NCI-H2029 (cell line): ENCODE measurements around the gene HSDL2.
"Not testable (repeated sequence)": the region's sequence is repeated elsewhere in the genome, so short reads cannot be mapped to it uniquely, and the experiment has no call there.

ENCODE experiments used
- DNase-seq: peaks from one replicate; lab custom pipeline; 2025; lab: John Stamatoyannopoulos, UW

Gene HSDL2

DNA sequence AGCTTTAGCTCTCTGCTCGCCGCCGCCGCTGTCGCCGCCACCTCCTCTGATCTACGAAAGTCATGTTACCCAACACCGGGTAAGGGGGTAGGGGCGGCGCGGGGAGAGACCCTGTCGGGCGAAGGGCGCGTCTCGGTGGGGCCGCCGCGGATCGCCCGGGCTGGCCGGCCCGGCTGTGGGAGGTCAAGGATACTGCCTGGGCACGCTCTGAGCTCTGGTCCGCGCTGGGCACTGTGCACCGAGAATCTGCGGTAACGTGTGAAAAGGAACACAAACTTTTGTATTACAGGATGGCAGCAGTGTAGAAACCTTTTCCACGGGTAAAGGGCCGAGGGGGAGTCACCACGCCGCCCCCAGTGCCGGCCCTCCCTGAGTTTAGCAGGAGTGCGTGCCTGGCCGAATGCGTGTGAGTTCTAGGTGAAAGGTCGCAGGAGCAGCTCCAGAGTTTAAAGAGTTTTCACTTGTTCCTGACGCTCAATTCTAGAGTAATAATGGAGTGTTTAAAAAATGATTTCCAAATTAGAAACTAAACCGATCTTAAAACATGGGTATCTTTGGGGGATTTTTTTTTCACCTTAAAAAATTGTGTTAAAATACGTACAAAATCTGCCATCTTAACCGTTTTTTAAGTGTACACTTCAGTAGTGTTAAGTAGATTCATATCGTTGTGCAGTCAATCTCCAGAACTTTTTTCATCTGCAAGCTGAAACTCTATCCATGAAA is at the start of gene HSDL2:
Gene HSDL2 (plus strand): TSS at position 7 of the 723 bp plus-strand sequence. CDS start 56 bp downstream, at position 63.
- no peak for DNase-seq

DNA sequence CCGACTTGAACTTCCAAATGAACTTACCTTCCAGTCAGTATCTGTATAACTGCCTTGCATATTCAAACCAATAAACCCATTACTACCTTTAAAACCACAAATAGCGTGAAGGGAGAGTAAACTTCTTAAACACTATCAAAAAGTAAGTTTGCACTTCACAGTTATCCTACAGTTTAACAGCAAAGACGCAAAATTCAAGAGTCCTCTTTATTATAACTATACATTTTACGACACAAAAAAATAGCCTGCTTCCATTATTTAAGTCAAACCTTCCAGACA is 48.3 kb upstream of the HSDL2 start:
- no peak for DNase-seq

DNA sequence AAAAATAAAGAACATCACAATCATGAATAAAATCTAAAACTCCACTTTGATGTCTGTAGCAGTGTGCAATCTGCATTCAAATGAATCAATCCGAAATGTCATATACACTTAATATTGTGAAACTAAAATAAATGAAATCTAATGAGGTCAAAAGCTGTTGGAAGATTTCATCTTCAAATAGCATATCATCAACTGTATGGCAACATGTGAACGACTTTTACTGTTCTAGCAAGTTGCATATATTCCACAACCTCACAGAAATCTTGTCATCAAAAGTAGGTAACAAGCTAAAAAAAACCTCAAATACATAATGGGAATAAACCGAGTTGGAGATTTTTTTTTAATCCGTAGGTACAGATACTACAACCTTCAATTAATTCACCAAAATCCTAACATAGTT is 47.7 kb upstream of the HSDL2 start:
- DNase-seq = no peak

DNA sequence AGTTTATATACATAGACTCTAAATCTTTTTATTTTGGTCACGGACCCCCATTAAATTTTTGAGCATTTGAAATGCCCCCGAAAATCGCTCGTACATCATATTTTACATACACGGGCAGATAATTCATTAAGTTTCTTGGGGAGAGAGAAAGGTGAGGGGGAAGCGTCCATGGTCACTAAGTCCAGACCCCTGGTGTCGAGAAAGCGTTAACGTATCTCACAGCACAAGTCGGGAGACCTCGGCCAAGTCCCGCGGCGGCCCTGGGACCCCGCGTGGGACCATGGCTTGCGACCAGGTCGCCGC is 47.3 kb upstream of the HSDL2 start:
- no peak for DNase-seq

DNA sequence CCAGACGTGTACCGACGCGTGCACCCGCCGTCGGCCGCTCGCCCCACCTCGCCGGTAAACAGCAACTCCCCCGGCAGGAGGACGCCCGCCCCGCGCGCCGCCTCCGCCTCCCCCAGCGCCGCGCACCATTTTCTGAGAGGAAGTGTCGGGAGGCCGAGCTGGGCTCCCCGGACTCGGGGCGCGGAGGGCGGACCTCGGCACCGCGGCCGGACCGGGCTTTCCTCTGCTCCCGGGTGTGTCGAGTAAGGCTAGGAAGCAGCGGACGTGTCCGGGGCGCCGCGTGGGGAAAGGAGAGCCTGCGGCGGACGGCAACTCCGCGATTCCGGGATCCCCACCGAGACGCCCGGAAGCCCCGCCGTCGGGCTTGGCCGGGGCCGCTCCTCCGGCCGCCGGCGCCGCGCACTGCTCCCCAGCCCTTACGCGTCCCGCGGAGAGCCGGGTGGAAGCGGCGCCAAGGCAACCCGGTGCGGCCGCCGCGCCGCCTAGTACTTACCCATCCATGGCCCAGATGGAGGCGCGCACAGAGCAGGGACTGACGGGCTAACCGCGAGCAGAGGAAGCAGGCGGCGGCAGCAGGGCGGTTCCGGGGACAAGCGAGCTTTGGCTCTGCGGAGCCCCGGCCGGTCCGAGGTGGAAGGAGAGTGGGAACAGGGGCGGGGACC is 46.8 kb upstream of the HSDL2 start, which contains the start of gene PTBP3:
Gene PTBP3 (minus strand): TSS at position 643 of the 662 bp plus-strand sequence. CDS start 35,754 bp downstream, outside the sequence.
- DNase-seq = peak; percentile 70

DNA sequence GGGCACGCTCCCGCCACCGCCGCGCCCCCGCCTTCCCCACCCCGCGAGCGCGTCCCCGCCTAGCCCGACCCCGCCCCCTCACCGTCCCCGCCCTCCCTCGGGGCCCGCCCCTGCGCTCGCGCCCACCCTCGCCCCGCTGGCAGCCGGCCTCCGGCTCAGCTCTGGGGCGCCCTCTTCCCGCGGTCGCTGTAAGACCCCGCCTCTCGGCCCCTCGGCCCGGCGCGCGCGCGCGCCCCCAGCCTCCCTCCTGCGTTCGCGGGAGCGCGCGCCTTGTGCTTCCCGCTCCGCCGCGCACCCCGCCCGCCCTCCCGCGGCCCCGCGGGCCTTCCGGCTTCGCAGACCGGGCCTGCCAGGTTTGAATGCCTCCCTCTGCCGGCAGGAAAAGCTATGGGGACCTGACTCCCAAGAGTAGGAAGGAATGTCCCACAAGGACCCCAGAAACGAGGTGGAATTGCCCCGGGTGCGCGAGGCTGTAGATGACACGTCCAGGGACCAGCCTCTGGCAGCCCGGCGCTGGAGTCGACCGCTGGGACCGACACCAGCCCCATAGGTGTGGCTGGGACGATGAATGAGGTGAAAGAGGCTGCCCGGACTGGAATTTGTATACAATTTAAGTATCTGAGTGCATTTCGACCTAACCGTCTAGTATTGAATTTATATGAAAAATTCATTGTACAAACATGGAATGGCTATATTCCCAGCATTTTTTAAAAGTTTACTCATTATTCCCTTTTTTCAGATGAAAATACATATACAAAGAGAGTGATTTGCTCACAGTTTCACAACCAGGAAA is 46.1 kb upstream of the HSDL2 start:
- DNase-seq = peak; percentile 92

DNA sequence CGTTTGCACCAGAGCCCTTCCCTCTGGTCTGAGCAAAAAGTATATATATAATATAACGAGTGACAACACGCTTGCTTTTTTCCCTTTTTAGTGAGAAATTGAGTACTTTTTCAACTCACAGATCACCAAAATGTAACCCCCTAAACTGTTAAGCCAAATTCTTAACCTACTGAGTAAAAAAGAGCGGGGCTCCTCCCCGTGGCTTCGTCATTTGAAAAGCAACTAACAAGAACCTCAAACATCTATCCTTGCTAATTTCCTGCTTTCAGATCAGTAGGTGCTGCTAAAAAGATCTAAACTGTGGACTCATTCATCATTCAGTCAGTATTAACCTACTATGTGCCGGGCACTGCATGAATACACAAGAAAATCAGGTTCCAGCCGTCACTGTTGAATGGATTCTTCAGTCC is 45.5 kb upstream of the HSDL2 start:
- DNase-seq = no peak

DNA sequence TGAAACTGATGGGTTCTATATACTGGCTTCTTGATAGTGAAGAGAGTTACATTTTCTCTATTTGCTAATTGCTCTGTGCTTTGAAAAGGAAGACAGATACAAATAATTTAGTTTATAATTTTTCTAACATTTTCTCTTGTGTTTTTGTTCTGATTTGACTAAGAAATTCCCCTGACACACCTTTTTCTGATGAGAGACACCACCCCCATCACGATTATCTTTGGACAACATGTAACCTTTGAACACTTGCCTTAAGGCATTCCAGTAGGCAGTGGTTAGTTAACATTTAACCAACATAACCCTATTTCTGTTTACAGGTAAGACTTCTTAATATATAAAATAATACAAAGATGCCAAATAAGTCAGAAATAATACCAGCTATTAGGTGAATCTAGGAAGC is 42.4 kb upstream of the HSDL2 start:
- DNase-seq = no peak

DNA sequence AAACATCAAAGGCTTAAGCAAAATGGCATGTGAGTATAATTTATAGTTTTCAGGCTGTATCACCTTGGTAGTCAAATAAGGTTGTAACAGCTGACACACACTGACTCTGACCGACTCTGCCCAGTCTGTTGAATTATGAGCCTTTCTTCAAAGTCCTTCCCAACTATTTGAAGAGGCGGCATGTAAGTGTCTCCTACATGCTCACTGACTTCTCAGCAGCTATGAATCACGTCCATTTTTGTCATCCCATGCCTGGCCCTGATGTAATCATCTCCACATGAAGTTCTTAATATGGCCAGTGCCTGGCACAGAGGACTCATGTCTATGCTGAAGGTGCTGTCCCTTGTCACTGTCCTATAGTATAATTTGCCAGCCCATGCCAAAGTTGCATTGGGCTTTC is 41.3 kb upstream of the HSDL2 start:
- no peak for DNase-seq

DNA sequence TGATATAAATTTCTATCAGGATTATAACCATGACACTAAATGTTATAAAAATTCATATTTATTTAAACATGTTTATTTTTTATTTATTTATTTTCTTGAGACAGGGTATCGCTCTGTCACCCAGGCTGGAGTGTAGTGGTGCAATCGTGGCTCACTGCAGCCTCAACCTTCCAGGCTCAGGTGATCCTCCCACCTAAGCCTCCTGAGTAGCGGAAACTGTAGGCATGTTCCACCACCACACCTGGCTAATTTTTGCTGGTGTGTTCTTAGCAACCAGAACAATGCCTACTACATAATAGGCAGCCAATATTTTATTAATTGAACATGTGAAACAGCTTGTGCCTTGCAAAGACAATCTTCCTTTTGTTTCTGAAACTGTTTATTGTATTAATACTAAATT is 40.0 kb upstream of the HSDL2 start:
- DNase-seq = no peak

DNA sequence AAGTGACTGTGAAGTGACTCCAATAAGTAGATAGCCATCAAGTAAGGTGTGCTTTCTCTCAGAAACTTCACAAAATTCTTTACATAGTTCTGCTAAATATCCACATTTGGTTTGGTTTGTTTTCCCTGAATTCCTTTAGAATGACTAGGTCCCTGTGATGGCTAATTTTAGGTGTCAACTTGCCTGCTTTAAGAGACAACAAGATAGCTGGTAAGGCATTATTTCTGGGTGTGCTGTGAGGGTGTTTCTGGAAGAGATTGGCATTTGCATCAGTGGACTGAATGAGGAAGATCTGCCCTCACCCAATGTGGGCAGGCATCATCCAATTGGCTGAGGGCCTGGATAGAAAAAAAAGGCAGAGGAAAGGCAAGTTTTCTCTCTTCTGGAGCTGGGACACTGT is 38.2 kb upstream of the HSDL2 start:
- no peak for DNase-seq

DNA sequence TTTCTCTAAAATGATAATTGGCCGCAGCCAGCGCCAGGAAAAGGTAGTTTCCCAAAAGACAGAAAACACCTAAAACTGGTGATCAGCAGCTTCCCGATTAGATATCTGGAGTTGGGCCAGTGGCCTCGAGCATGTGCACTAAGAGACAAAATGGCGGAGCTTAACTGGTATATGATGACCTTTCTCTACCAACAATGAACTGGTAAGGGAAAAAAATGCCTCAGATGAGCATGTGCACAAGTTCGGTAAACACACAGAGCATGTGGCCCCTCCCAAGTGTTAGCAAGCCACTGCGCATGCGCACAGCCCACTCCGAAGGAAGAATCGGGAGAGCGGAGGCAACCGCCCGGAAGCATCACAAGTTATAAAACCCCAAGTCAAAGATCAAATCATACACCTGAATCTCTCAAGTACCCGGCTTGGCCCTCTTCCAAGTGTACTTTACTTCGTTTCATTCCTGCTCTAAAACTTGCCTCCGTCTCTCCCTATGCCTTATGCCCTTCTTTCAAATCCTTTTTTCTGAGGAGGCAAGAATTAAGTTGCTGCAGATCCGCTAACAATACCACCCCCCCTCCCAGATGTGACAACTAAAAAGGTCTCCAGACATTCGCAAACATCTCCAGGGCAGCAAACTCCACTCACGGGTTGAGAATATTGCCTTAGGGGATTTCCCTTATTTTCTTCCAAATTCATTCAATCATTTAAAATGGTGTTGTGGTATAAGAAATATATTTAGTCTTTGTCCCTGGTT is 31.5 kb upstream of the HSDL2 start:
- peak; percentile 76 for DNase-seq

DNA sequence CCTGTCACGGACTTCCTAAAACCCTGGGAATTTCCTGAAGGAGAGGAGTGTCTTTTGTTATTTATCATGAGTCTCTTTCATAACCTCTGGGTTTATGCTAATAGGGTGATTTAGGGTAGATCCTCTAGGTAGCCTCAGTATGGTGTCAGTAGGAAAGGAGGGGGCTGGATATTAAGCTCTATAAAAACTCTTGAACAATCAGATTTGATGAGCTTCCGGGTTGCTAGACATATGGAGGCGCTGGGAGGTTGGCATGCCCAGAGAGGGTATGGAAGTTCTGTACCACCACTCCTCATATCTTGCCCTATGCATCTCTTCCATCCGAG is 30.9 kb upstream of the HSDL2 start:
- no peak for DNase-seq

DNA sequence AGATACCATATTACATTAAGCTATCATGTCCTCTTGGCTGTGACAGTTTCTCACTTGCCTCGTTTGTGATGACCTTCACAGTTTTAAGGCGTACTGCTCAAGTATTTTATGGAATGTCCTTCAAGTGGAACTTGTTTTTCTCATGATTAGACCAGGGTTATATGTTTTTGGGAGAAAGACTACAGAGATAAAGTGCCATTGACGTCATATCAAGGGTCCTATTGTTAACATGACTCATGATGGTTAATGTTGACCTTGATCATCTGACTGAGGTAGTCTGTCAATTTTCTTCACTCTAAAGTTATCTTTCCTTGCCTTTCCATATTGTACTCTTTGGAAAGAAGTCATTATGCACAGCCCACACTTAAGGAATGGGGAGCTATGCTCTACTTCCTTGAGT is 28.7 kb upstream of the HSDL2 start:
- no peak for DNase-seq

DNA sequence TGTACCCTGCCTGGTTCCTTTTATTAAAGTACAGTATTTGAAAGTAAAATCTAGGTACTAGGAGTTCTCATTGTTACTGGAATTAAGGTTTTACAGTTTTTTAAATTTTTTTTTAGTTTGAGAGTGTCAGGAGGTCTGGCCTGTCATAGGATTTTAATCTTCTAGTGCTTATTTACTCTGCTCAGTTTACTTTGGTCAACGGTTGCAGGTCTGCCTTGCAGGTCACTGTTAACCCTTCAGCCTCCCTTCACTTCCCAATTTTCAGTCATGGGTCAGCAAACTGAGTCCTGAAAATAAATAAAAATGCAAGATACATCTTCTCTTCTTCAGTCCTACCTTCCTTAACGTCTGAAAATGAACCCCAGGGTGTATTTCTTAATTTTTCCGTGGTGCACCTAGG is 27.7 kb upstream of the HSDL2 start:
- DNase-seq = no peak

DNA sequence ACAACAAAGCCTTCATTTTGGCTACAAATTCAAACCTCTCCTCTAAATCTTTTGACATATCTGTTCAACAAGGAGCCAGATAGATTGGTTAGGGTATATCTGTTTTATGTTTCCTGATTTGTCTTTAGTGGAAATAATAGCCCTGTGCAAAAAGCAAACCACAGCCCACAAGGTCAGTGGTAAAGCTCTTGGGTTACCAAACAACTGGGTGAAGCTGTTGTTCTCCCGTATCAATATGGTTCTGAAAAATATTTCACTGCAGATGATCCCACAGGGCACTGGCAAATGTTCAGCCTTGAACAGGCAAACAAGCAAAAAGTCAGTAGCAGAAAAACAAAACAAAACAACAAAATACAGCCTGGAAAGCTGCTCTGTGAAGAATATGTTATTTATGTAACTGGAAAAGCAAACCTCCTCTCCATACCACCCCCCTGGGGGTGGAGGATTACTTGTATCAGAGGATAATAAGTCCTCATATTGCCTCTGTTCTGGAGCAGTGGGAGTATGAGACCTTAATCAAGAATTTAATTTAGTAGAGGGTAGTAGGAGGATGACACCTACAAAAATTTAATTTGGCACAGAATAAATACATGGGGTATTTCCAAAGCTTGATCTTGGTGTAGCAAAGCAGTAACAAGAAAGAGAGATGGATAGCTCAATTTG is 25.7 kb upstream of the HSDL2 start:
- no peak for DNase-seq

DNA sequence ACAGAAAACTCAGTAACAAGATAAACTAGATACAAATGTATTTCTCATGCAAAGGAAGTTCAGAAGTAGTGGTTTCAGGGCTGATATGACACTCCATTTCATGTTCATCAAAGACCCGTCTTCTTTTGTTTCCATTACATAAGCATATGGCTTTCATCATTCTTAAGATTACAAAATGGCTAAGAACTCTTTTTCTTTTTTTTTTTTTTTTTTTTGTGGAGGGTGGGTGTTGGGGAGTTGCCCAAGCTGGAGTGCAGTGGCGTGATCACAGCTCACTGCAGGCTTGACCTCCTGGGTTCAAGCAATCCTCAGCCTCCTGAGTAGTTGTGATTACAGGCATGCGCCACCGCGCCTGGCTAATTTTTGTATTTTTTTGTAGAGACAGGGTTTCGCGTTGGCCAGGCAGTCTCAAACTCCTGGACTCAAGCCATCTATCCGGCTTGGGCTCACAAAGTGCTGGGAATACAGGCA is 24.4 kb upstream of the HSDL2 start:
- no peak for DNase-seq

DNA sequence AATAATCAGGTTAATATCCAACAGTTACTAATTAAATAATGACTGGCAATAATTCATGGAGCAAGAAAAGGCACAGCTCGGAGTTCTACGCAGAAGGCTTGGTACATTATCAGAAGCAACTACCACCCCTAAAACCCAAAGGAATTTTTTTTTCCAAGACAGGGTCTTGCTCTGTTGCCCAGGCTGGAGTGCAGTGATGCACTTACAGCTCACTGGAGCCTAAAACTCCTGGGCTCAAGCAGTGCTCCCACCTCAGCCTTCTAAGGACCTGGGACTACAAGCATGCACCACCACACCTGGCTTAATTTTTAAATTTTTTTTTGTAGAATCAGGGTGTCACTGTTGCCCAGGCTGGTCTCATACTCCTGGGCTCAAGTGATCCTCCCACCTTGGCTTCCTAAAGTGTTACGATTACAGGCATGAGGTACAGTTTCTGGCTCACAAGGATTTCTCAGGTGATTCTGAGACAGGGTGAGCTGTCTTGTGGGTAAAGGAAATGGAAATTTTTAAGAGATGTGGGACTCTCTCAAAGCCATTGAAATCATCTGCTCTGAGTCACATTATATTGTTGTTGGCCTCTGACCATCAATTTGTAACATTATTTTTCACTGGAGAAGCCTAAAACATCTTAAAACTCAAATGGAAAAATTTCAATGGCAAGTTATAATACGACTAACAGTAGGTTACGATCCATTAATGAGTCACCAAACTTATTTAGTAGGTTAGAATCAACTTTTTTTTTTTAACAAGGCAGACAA is 19.7 kb upstream of the HSDL2 start:
- no peak for DNase-seq

DNA sequence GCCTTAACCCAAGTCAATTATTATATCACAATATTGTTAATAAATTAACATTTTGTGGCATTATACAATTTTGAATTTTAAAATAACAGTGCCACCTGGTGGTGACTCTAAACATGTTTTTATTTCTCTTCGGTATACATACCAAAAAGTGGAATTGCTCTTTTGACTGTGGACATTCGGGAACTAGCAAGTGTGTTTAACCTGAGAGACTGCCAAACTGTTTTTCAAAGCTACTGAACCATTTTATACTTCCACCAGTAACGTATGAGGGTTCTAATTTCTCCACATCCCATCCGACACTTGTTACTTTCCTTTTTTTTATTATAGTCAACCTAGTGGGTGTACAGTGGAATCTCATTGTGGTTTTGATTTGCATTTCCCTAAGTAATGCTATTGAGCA is 18.3 kb upstream of the HSDL2 start:
- DNase-seq = peak; percentile 14

DNA sequence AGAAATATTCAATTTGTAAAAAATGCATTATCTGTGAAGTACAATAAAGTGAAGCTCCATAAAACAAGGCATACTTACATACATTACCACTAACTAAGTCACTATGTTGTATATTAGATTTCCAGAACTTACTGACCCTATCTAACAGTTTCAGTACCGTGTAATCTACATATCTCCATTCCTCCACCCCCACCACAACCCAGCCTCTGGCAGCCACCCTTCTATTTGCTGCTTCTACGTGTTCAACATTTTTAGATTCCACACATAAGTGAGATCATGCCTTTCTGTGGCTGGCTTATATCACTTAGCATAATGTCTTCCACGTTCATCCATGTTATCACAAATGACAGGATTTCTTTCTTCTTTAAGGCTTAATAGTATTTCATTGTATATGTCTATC is 15.1 kb upstream of the HSDL2 start:
- DNase-seq = no peak

DNA sequence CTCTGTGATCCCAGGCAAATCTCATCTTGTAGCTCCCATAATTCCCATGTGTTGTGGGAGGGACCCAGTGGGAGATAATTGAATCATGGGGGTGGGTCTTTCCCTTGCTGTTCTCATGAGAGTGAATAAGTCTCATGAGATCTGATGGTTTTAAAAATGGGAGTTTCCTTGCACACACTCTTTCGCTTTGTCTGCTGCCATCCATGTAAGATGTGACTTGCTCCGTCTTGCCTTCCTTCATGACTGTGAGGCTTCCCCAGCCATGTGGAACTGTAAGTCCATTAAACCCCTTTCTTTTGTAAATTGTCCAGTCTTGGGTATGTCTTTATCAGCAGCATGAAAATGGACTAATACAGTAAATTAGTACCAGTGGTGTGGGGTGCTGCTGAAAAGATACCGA is 14.7 kb upstream of the HSDL2 start:
- not testable (repeated sequence) for DNase-seq
